GM13976 (cell line): Measurements from ENCODE around the gene GNG14.
A peak's percentile ranks its signal among the peaks of the same experiment; 100 is the strongest.

Experiments
- DNase-seq: peaks from one replicate; pipeline ENCODE4 v3.0.0; 2012; ENCODE audit warnings: low spot score
- in situ Hi-C: fragments of 300-500 bp; cut with MboI; formaldehyde crosslinking; loops from one replicate; pipeline ENCODE4 v1.12.0; 2022; ENCODE audit warnings: low sequenced_read_pairs, mixed read lengths, inconsistent platforms; ENCODE audit not compliant: unreplicated experiment
- TF ChIP-seq, protein P1 (sequence below): IDR thresholded peaks from 2 replicates; pipeline ENCODE4 v1.5.1; 2012; ENCODE audit warnings: borderline replicate concordance, mild to moderate bottlenecking; ENCODE audit not compliant: insufficient read depth; ENCODE audit errors: extremely low read depth, missing control alignments, control extremely low read depth

The GNG14 gene

DNA sequence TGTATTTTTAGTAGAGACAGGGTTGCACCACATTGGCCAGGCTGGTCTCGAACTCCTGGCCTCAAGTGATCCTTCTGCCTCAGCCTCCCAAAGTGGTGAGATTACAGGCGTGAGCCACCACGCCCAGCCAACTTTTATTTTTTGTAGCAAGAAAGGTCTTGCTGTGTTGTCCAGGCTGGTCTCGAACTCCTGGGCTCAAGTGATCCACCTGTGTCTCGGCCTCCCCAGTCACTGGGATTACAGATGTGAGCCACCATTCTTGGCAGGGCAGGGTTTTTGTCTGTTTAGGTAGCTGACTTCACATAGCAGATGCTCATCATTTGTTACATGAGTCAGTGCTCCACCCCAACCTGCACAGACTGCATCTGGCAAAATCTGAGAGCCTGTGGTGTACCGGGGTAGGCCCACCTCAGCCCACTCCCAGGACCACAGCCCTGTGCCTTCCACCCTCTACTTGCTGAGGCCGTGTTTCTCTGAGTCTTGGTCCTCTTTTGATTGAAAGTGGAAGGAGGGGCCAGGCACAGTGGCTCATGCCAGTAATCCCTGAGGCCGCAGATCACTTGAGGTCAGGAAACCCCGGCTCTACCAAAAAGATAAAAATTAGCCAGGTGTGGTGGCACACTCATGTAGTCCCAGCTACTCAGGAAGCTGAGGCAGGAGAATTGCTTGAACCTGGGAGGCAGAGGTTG, 40.1 kb downstream of the GNG14 start:
- no peak for DNase-seq
- in situ Hi-C loops = no loop called here
- TF ChIP-seq, protein P1, sequence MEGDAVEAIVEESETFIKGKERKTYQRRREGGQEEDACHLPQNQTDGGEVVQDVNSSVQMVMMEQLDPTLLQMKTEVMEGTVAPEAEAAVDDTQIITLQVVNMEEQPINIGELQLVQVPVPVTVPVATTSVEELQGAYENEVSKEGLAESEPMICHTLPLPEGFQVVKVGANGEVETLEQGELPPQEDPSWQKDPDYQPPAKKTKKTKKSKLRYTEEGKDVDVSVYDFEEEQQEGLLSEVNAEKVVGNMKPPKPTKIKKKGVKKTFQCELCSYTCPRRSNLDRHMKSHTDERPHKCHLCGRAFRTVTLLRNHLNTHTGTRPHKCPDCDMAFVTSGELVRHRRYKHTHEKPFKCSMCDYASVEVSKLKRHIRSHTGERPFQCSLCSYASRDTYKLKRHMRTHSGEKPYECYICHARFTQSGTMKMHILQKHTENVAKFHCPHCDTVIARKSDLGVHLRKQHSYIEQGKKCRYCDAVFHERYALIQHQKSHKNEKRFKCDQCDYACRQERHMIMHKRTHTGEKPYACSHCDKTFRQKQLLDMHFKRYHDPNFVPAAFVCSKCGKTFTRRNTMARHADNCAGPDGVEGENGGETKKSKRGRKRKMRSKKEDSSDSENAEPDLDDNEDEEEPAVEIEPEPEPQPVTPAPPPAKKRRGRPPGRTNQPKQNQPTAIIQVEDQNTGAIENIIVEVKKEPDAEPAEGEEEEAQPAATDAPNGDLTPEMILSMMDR = no peak

- in situ Hi-C loops = no loop called here
- TF ChIP-seq, protein P1 = no peak
- no peak for DNase-seq
These were observed 42.3 kb downstream of the GNG14 start for GRCh38 chr19:12730064-12730463.

- in situ Hi-C loops = no loop called here
- TF ChIP-seq, protein P1 = no peak
- no peak for DNase-seq
These were observed 43.5 kb downstream of the GNG14 start for GRCh38 chr19:12731337-12731736.

- peak; percentile 69 for DNase-seq
- in situ Hi-C loops = no loop called here
- TF ChIP-seq, protein P1 = peak; percentile 46
These were observed 45.8 kb downstream of the GNG14 start for GRCh38 chr19:12733369-12734214.

DNA sequence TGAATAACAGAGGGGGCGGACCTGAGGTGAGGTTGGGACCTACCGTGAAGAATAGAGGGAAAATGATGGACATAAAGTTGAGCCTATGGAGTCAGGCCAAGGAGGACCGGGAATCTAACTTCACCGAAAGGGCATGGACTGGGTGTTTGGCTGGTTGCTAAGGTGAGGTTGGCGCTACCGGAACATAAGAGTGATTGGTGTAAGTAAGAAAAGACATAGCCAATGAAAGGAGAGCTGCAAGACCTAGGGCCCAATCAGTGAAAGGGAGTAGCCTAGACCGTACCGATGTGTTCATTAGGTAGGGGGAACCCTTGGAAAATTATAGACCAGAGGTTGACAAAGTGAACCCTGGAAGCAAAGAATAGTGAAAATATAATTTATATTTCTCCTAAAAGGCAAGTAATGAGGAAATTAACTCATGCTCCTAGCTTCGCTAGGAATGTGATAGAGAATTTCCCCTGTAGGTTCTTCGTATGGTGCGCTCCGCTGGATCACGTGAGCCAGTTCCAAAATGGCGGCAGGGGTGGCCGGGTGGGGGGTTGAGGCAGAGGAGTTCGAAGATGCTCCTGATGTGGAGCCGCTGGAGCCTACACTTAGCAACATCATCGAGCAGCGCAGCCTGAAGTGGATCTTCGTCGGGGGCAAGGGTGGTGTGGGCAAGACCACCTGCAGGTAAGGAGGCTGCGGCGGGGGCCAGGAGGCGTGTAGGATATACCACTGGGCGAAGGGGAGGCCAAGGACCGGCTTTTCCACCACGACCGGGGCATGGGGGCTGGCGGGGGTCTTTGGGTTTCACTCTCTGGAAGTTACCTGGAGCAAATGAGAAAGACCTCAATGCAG, 49.4 kb downstream of the GNG14 start, which contains the start of gene GET3:
GET3 (plus strand) TSS at position 503 of the 840 bp plus-strand sequence; CDS start at position 512, 9 bp downstream.
- peak; percentile 92 for DNase-seq
- TF ChIP-seq, protein P1 = no peak
- in situ Hi-C loops = no loop called here

- DNase-seq = no peak
- TF ChIP-seq, protein P1 = no peak
- in situ Hi-C loops = no loop called here
These were observed 50.1 kb downstream of the GNG14 start for GRCh38 chr19:12737835-12738351.
